ENCODE data around the gene ISOC2. TPM values are rescaled to one million over a fixed set of nuclear protein-coding genes. Genes with fewer than 3 reads are reported as not detected.
"Not testable (repeated sequence)": the region's sequence is repeated elsewhere in the genome, so short reads cannot be mapped to it uniquely, and the experiment has no call there.

The ISOC2 gene
- total RNA-seq, 1 donor from 2014 or later: 14.8 TPM

DNA sequence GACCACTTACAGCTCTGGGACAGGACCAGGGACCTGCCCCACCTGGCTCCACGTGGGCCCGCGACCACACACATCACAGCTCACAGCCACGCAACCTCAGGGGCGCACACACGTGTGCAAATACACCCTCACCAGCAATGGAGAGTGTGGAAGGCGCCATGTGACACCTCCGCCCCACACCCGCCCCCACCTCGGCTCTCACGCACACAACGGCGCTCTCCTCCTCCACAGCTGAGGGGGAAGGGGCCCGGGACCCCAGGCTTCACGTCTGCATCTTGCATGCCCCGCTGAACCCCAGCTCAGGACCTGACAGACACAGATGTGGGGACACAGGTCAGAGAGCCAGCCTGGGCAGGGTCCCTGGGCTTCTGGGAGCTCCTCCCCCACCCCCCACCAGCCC, 12.0 kb downstream of the ISOC2 start:
- H4K20me1 ChIP-seq (ENCODE audit: low read depth): peaks cover 18% of the 10 kb centered on the region
- Mint-ChIP-seq H3K36me3 (no peaks in the 10 kb centered on the region), H3K27ac (no peak overlapping the region), H3K4me1 (peaks cover 15% of the 10 kb centered on the region), H3K4me3 (no peak overlapping the region), H3K9me3 (peaks cover under 1% of the 10 kb centered on the region), H3K27me3 (ENCODE audit: insufficient read depth, low read depth) (peaks cover 22% of the 10 kb centered on the region)
- H3F3A ChIP-seq (ENCODE audit: low read depth): peaks cover 28% of the 10 kb centered on the region
- no peak overlapping the region for H3K4me2 ChIP-seq
- no peak overlapping the region for H3K4me3 ChIP-seq
- H3K4me1 ChIP-seq: peaks cover 11% of the 10 kb centered on the region
- no peak for TF ChIP-seq EZH2 (IDR thresholded peaks at IDR 0.05)
- no peak for TF ChIP-seq EZH2phosphoT487 (IDR thresholded peaks at IDR 0.05)
- TF ChIP-seq, protein P1, sequence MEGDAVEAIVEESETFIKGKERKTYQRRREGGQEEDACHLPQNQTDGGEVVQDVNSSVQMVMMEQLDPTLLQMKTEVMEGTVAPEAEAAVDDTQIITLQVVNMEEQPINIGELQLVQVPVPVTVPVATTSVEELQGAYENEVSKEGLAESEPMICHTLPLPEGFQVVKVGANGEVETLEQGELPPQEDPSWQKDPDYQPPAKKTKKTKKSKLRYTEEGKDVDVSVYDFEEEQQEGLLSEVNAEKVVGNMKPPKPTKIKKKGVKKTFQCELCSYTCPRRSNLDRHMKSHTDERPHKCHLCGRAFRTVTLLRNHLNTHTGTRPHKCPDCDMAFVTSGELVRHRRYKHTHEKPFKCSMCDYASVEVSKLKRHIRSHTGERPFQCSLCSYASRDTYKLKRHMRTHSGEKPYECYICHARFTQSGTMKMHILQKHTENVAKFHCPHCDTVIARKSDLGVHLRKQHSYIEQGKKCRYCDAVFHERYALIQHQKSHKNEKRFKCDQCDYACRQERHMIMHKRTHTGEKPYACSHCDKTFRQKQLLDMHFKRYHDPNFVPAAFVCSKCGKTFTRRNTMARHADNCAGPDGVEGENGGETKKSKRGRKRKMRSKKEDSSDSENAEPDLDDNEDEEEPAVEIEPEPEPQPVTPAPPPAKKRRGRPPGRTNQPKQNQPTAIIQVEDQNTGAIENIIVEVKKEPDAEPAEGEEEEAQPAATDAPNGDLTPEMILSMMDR (IDR thresholded peaks at IDR 0.05): no peak
- peaks cover 88% of the 10 kb centered on the region for H3K27me3 ChIP-seq
- no peaks in the 10 kb centered on the region for H3K79me2 ChIP-seq (ENCODE audit: low read depth)
- no peak overlapping the region for H3K9ac ChIP-seq
- no peaks in the 10 kb centered on the region for H3K36me3 ChIP-seq
- no peak overlapping the region for H2AFZ ChIP-seq (replicated peaks)
- peak; percentile 44 for DNase-seq (ENCODE audit: low spot score)
- H3K9me3 ChIP-seq (ENCODE audit: low read depth): no peaks in the 10 kb centered on the region
- no peak overlapping the region for H3K27ac ChIP-seq

- not testable (repeated sequence) for H3K79me2 ChIP-seq (ENCODE audit: low read depth); H3K27ac ChIP-seq; H3K4me3 Mint-ChIP-seq; H3K9me3 Mint-ChIP-seq; DNase-seq (ENCODE audit: low spot score); H3K27ac Mint-ChIP-seq; H3K9ac ChIP-seq; H3K4me2 ChIP-seq; H3K36me3 Mint-ChIP-seq; H3K36me3 ChIP-seq; H3K4me3 ChIP-seq; H2AFZ ChIP-seq (replicated peaks); H3K9me3 ChIP-seq (ENCODE audit: low read depth)
- Mint-ChIP-seq H3K4me1 (peaks cover 16% of the 10 kb centered on the region), H3K27me3 (ENCODE audit: insufficient read depth, low read depth) (peaks cover 19% of the 10 kb centered on the region)
- peaks cover 11% of the 10 kb centered on the region for H3K4me1 ChIP-seq
- peaks cover 23% of the 10 kb centered on the region for H3F3A ChIP-seq (ENCODE audit: low read depth)
- H4K20me1 ChIP-seq (ENCODE audit: low read depth): peaks cover 13% of the 10 kb centered on the region
- H3K27me3 ChIP-seq: peaks cover 97% of the 10 kb centered on the region
Observed at GRCh38 chr19:55448175-55448490, 13.3 kb downstream of the ISOC2 start.

GRCh38 chr19:55447421-55448174, 13.8 kb downstream of the ISOC2 start:
- H3K4me3 ChIP-seq: no peak overlapping the region
- no peak overlapping the region for H2AFZ ChIP-seq (replicated peaks)
- Mint-ChIP-seq H3K4me3 (no peak overlapping the region), H3K4me1 (peaks cover 16% of the 10 kb centered on the region), H3K27me3 (ENCODE audit: insufficient read depth, low read depth) (peaks cover 16% of the 10 kb centered on the region), H3K9me3 (peaks cover 3% of the 10 kb centered on the region), H3K27ac (no peak overlapping the region), H3K36me3 (no peaks in the 10 kb centered on the region)
- H3F3A ChIP-seq (ENCODE audit: low read depth): peaks cover 24% of the 10 kb centered on the region
- no peaks in the 10 kb centered on the region for H3K36me3 ChIP-seq
- H3K79me2 ChIP-seq (ENCODE audit: low read depth): no peaks in the 10 kb centered on the region
- no peak overlapping the region for H3K4me2 ChIP-seq
- peaks cover 11% of the 10 kb centered on the region for H3K4me1 ChIP-seq
- H3K9me3 ChIP-seq (ENCODE audit: low read depth): no peaks in the 10 kb centered on the region
- no peak for TF ChIP-seq EZH2phosphoT487 (IDR thresholded peaks at IDR 0.05)
- no peak for TF ChIP-seq EZH2 (IDR thresholded peaks at IDR 0.05)
- TF ChIP-seq, protein P1 (IDR thresholded peaks at IDR 0.05): no peak
- no peak overlapping the region for H3K27ac ChIP-seq
- peaks cover 98% of the 10 kb centered on the region for H3K27me3 ChIP-seq
- H4K20me1 ChIP-seq (ENCODE audit: low read depth): peaks cover 13% of the 10 kb centered on the region
- H3K9ac ChIP-seq: no peak overlapping the region
- DNase-seq (ENCODE audit: low spot score): peak; percentile 68

DNA sequence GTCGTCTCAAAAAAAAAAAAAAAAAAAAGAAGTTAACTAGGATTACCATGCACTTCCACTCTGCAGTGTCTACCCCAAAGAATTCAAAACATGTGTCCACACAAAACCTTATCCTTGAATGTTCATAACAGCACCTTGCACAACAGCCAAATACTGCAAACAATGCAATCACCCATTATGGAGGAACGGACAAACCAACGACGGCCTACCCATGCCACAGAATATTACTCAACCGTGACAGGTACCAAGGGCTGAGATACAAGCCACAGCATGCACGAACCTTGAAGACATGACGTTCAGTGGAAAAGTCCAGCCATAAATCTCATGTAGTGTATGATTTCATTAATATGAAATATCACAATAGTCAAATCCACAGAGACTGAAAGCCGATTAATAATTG, 15.4 kb downstream of the ISOC2 start:
- H3K4me3 Mint-ChIP-seq: peak overlapping the region; percentile 39
- TF ChIP-seq EZH2phosphoT487 (IDR thresholded peaks at IDR 0.05) (no peak), EZH2 (IDR thresholded peaks at IDR 0.05) (no peak)
- TF ChIP-seq, protein P1 (IDR thresholded peaks at IDR 0.05): no peak
- no peak overlapping the region for H3K27ac Mint-ChIP-seq

More for the DNA sequence above, 15.4 kb downstream of the ISOC2 start:
- Histone ChIP-seq H3K27ac (no peak overlapping the region), H3K79me2 (ENCODE audit: low read depth) (no peaks in the 10 kb centered on the region), H3K9ac (no peak overlapping the region), H3K36me3 (no peaks in the 10 kb centered on the region), H2AFZ (replicated peaks) (no peak overlapping the region), H3K27me3 (peaks cover 98% of the 10 kb centered on the region), H3K4me1 (peaks cover 5% of the 10 kb centered on the region), H4K20me1 (ENCODE audit: low read depth) (peaks cover 14% of the 10 kb centered on the region), H3K4me3 (no peak overlapping the region), H3K4me2 (no peak overlapping the region), H3F3A (ENCODE audit: low read depth) (peaks cover 33% of the 10 kb centered on the region), H3K9me3 (ENCODE audit: low read depth) (no peaks in the 10 kb centered on the region)
- Mint-ChIP-seq H3K9me3 (peaks cover 3% of the 10 kb centered on the region), H3K27me3 (ENCODE audit: insufficient read depth, low read depth) (peaks cover 22% of the 10 kb centered on the region), H3K4me1 (peaks cover 22% of the 10 kb centered on the region), H3K36me3 (no peaks in the 10 kb centered on the region)
- DNase-seq (ENCODE audit: low spot score): no peak
